GM12878 (cell line): ENCODE results near the gene CASR. TPM values are rescaled to one million over a fixed set of nuclear protein-coding genes. Genes with fewer than 3 reads are reported as not detected.
A peak's percentile ranks its signal among the peaks of the same experiment; 100 is the strongest.

Experiments used
- ATAC-seq: fragments of 200-7000 bp; cut with Tn5 transposase; 3 replicates; pipeline ENCODE4 v1.9.1; 2020; ENCODE audit warnings: mild to moderate bottlenecking, moderate library complexity
- BruUV-seq: library from RNA; stranded (reverse); fragments of 400-500 nt; replicated peaks from 2 replicates; lab custom pipeline; 2021; lab: Mats Ljungman, UMichigan
- CTCF ChIA-PET: fragments of 300-600 bp; sonication (Branson Sonifier 250); formaldehyde crosslinking; extraction: SDS; loops from one replicate; lab custom pipeline; 2021; ENCODE audit warnings: inconsistent platforms; lab: Yijun Ruan, JAX
- POLR2A ChIA-PET: fragments of 350-600 bp; formaldehyde crosslinking; extraction: SDS; loops from one replicate; lab custom pipeline; 2021; ENCODE audit warnings: inconsistent platforms; lab: Charles Lee
- RAD21 ChIA-PET: fragments of 300-600 bp; sonication (Branson Sonifier 250); formaldehyde crosslinking; loops from one replicate; lab custom pipeline; 2023; ENCODE audit warnings: antibody characterized with exemption; ENCODE audit not compliant: unreplicated experiment; lab: Charles Lee
- SMC1A ChIA-PET: fragments of 300-600 bp; sonication (Branson Sonifier 250); formaldehyde crosslinking; loops from one replicate; lab custom pipeline; 2023; ENCODE audit not compliant: unreplicated experiment, uncharacterized antibody; lab: Charles Lee
- DNase-seq: peaks from one replicate; pipeline ENCODE4 v3.0.0-alpha.2; 2011; ENCODE audit warnings: low read depth, low spot score
- FAIRE-seq: peaks from 3 replicates; lab custom pipeline; 2011; peaks lifted over from hg19 to GRCh38; lab: Jason Lieb, UNC
- H2AFZ ChIP-seq: 2 replicates; pipeline ENCODE4 v1.6.0; 2011; ENCODE audit warnings: low read depth, low read length, control low read depth; ENCODE audit not compliant: control insufficient read depth
- H3K27ac ChIP-seq: 2 replicates; pipeline ENCODE4 v1.5.1; 2011; ENCODE audit warnings: control low read depth; ENCODE audit not compliant: control insufficient read depth, insufficient read depth
- H3K27me3 ChIP-seq, 2 experiments: replicated peaks in 1 of 2; 2 replicates each; pipeline versions ENCODE4 v1.6.0 to v1.6.1; 2011; ENCODE audit warnings: low read length in 1 of 2; ENCODE audit not compliant: control insufficient read depth in 2 of 2, insufficient read depth in 2 of 2
- H3K36me3 ChIP-seq, 2 experiments: 2 replicates each; pipeline ENCODE4 v1.5.1; 2011; ENCODE audit warnings: low read length in 1 of 2; ENCODE audit not compliant: control insufficient read depth in 2 of 2, insufficient read depth in 2 of 2
- H3K4me1 ChIP-seq: 2 replicates; pipeline ENCODE4 v1.6.1; 2011; ENCODE audit warnings: mild to moderate bottlenecking, low read length, moderate library complexity, mixed read lengths; ENCODE audit not compliant: control insufficient read depth, insufficient read depth
- H3K4me2 ChIP-seq: 2 replicates; pipeline ENCODE4 v1.6.0; 2011; ENCODE audit warnings: control low read depth; ENCODE audit not compliant: control insufficient read depth, insufficient read depth
- H3K4me3 ChIP-seq: fragments of 200-600 bp; sonication (generic); 2 replicates; pipeline ENCODE4 v1.5.1; 2016
- H3K79me2 ChIP-seq: 2 replicates; pipeline ENCODE4 v1.6.0; 2011; ENCODE audit warnings: low read length; ENCODE audit not compliant: control insufficient read depth, insufficient read depth
- H3K9ac ChIP-seq: 2 replicates; pipeline ENCODE4 v1.8.0; 2011; ENCODE audit warnings: low read length, control low read depth, mixed read lengths; ENCODE audit not compliant: control insufficient read depth, insufficient read depth
- H3K9me3 ChIP-seq: replicated peaks from 3 replicates; pipeline ENCODE4 v1.5.1; 2011; ENCODE audit warnings: mild to moderate bottlenecking, low read length; ENCODE audit not compliant: control insufficient read depth, insufficient read depth
- H4K20me1 ChIP-seq: 2 replicates; pipeline ENCODE4 v1.6.0; 2011; ENCODE audit not compliant: control insufficient read depth, insufficient read depth
- HDGF ChIP-seq: fragments of 450-650 bp; IDR thresholded peaks from 2 replicates; pipeline ENCODE4 v1.6.1; 2016; ENCODE audit warnings: antibody characterized with exemption
- SPI1 ChIP-seq: IDR thresholded peaks from 2 replicates; pipeline ENCODE4 v1.6.1; 2011; ENCODE audit warnings: low read depth, mild to moderate bottlenecking, low read length, moderate library complexity, borderline replicate concordance; ENCODE audit not compliant: insufficient read depth
- TCF7 ChIP-seq: IDR thresholded peaks from 2 replicates; pipeline ENCODE4 v1.6.1; 2014; ENCODE audit warnings: antibody characterized with exemption, borderline replicate concordance
- WGBS: methylation state at CpG from one replicate; pipeline ENCODE4 v1.1.6; 2016; ENCODE audit warnings: low lambda C conversion rate; ENCODE audit not compliant: insufficient replicate concordance, insufficient coverage; ENCODE audit errors: missing lambda C conversion rate; 5-methylcytosine and 5-hydroxymethylcytosine counted together
- in situ Hi-C: fragments of 300-500 bp; cut with MboI; formaldehyde crosslinking; loops from 9 replicates; pipeline ENCODE4 v1.14.3; 2018; ENCODE audit warnings: mixed read lengths
- intact Hi-C: fragments of 100-400 bp; cut with micrococcal nuclease; formaldehyde crosslinking; loops from one replicate; pipeline ENCODE4 v1.14.2; 2022; ENCODE audit not compliant: unreplicated experiment
- polyA plus RNA-seq, 11 experiments: library from polyadenylated mRNA; depleted of rRNA in 4 of 11; unstranded in 6 of 11; stranded (reverse) in 5 of 11; fragments of >200 nt; fragmentation: Nextera tagmentation in 4 of 11; fragmentation: Illumina TruSeq in 1 of 11; extraction: Ambion mirVana in 4 of 11; extraction: Trizol in 1 of 11; gene quantifications; 1 replicate in 1 of 11; 2 replicates in 10 of 11; pipeline versions ENCODE4 v1.2.1 to v1.2.3, GENCODE V29; 2011 to 2016; ENCODE audit warnings: inconsistent platforms in 2 of 11, missing spikeins in 2 of 11, low read depth in 1 of 11
- total RNA-seq, 4 experiments: library from RNA; depleted of rRNA in 3 of 4; stranded (reverse); fragments of >200 nt in 3 of 4; fragmentation: Illumina TruSeq in 1 of 4; extraction: Trizol in 1 of 4; gene quantifications; 2 replicates each; pipeline versions ENCODE4 v1.2.1 to v1.2.3, GENCODE V29; 2013 to 2021

The CASR gene
- total and polyA plus RNA-seq, 10 of the 15 experiments (the other 5 are each of a cell fraction or from before 2014, with no cell fraction given), result 0.04 to 0.37 (median 0.11) TPM

GRCh38 chr3:122232485-122232884 lies 49.0 kb downstream of the CASR start:
- Histone ChIP-seq H2AFZ (peak overlapping the region; percentile 67), H3K79me2 (no peaks in the 10 kb centered on the region), H3K36me3 (no peaks in the 10 kb centered on the region), H3K9ac (peak overlapping the region; percentile 56; the same call in 1 of the 2 replicates), H3K9me3 (no peaks in the 10 kb centered on the region; the same call in 2 of the 3 replicates), H3K27ac (peak overlapping the region; percentile 86), H3K27me3 (no peaks in the 10 kb centered on the region), H3K4me1 (peaks cover 38% of the 10 kb centered on the region), H4K20me1 (no peaks in the 10 kb centered on the region), H3K4me3 (no peak overlapping the region), H3K4me2 (peak overlapping the region; percentile 94)
- ChIA-PET POLR2A (interaction anchor here (1.6 to 2.2 kb wide), 3 partner anchors 31 to 121 kb away, joined by 3 to 9 read pairs (median 3); no protein-coding TSS in a partner anchor), RAD21 (interaction anchor here (1.0 to 7.0 kb wide), 12 partner anchors 18 to 235 kb away, joined by 3 to 123 read pairs (median 10); no protein-coding TSS in a partner anchor), CTCF (interaction anchor here (3.5 to 7.4 kb wide), 4 partner anchors 16 to 131 kb away, joined by 15 to 62 read pairs (median 32); no protein-coding TSS in a partner anchor), SMC1A (interaction anchor here (0.5 to 10.3 kb wide), 12 partner anchors 20 to 129 kb away, joined by 3 to 262 read pairs (median 4); no protein-coding TSS in a partner anchor)
- intact Hi-C loops (loop anchor here (2.0 kb wide), 1 partner anchor 26 kb away; no protein-coding TSS in a partner anchor), in situ Hi-C loops (no loop called here)
- 79% methylated on average over 4 of the region's 4 CpGs for WGBS
- TF ChIP-seq HDGF (peak; percentile 39; the same call in 1 of the 2 replicates), TCF7 (0 out of 2 replicates have a peak, but pooled peaks have one; percentile 19), SPI1 (no peak)
- ATAC-seq (peak; percentile 1; the same call in 1 of the 3 replicates), DNase-seq (no peak), FAIRE-seq (no peak)
- BruUV-seq, result no TSS peak
